ENCODE measurements around the gene SND1. TPM values are rescaled to one million over a fixed set of nuclear protein-coding genes. Genes with fewer than 3 reads are reported as not detected.

The SND1 gene
- total and polyA plus RNA-seq, 7 donors: 29.2 to 72.8 (median 48.2) TPM

GRCh38 chr7:127760436-127761031 is 108.5 kb downstream of the SND1 start:
- TF ChIP-seq CTCF (IDR thresholded peaks at IDR 0.05): no peak
- Histone ChIP-seq H3K27ac (no peak overlapping the region), H3K27me3 (ENCODE audit: insufficient read depth in 3 of 3, low read length in 2 of 3) (no peaks in the 10 kb centered on the region), H3K9me3 (no peaks in the 10 kb centered on the region), H3K4me3 (no peak overlapping the region), H3K36me3 (ENCODE audit: insufficient read depth in 1 of 2, low read depth in 1 of 2) (no peaks in the 10 kb centered on the region), H3K4me1 (no peaks in the 10 kb centered on the region)
- intact Hi-C loops (cut with DNase I): no loop called here
- 95 to 98% (median 96%) methylated on average over 4 of the region's 4 CpGs for WGBS, 3 donors
- DNase-seq: no peak
- ATAC-seq: no peak

GRCh38 chr7:127761196-127761595 is 109.2 kb downstream of the SND1 start:
- Histone ChIP-seq H3K36me3 (ENCODE audit: insufficient read depth in 1 of 2, low read depth in 1 of 2) (no peaks in the 10 kb centered on the region), H3K9me3 (no peaks in the 10 kb centered on the region), H3K4me3 (no peak overlapping the region), H3K4me1 (no peaks in the 10 kb centered on the region), H3K27ac (no peak overlapping the region), H3K27me3 (ENCODE audit: insufficient read depth in 3 of 3, low read length in 2 of 3) (no peaks in the 10 kb centered on the region)
- DNase-seq (no peak), ATAC-seq (no peak)
- intact Hi-C loops (cut with DNase I): no loop called here
- WGBS, 3 donors: 96 to 100% (median 99%) methylated on average over 2 of the region's 2 CpGs
- TF ChIP-seq CTCF (IDR thresholded peaks at IDR 0.05): no peak

- WGBS, 3 donors: 69 to 88% (median 84%) methylated on average over 6 of the region's 6 CpGs
- DNase-seq (no peak), ATAC-seq (no peak)
- H3K9me3 ChIP-seq: no peaks in the 10 kb centered on the region
- no peak for TF ChIP-seq CTCF (IDR thresholded peaks at IDR 0.05)
- H3K4me3 ChIP-seq: no peak overlapping the region
- intact Hi-C loops (cut with DNase I): no loop called here
- no peaks in the 10 kb centered on the region for H3K27me3 ChIP-seq (ENCODE audit: insufficient read depth in 3 of 3, low read length in 2 of 3)
- H3K36me3 ChIP-seq (ENCODE audit: insufficient read depth in 1 of 2, low read depth in 1 of 2): no peaks in the 10 kb centered on the region
- no peaks in the 10 kb centered on the region for H3K4me1 ChIP-seq
- no peak overlapping the region for H3K27ac ChIP-seq
These were observed 112.7 kb downstream of the SND1 start for GRCh38 chr7:127764681-127765080.

GRCh38 chr7:127765150-127765549 is 113.2 kb downstream of the SND1 start:
- H3K27ac ChIP-seq: no peak overlapping the region
- no peaks in the 10 kb centered on the region for H3K27me3 ChIP-seq (ENCODE audit: insufficient read depth in 3 of 3, low read length in 2 of 3)
- WGBS, 3 donors: 77 to 88% (median 85%) methylated on average over 3 of the region's 3 CpGs
- H3K36me3 ChIP-seq (ENCODE audit: insufficient read depth in 1 of 2, low read depth in 1 of 2): no peaks in the 10 kb centered on the region
- H3K9me3 ChIP-seq: no peaks in the 10 kb centered on the region
- ATAC-seq: no peak
- intact Hi-C loops (cut with DNase I): no loop called here
- no peaks in the 10 kb centered on the region for H3K4me1 ChIP-seq
- TF ChIP-seq CTCF (IDR thresholded peaks at IDR 0.05): no peak
- DNase-seq: no peak
- H3K4me3 ChIP-seq: no peak overlapping the region

DNA sequence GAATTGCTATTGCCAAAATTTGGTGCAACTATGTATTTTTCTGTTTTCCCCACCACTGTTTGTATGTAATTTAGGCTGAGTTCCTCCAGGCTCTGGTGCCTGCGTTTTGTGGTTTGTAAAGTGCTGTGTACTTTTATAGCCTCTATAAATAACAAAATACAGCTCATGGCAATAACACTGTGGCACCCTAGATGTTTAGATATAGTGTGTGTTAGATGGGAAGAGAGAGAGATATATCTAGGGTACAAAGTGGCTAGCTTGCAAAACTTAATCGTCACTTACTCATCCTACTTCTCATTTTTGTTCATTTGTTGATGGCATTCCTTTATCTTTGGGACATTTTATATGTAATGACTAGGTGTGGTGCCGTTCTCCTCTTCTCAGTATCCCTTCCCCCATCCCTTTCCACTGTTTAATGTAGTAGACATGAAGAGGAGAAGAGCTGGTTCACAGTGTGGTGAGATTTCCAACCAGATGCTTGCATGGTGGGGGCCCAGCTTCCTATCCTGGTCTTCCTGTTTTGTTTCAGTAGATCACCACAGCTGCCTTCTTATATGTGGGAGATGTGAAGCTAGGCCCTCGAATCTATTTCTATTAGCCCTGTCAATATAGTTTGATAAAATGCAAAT is 115.0 kb downstream of the SND1 start:
- H3K36me3 ChIP-seq (ENCODE audit: insufficient read depth in 1 of 2, low read depth in 1 of 2): no peaks in the 10 kb centered on the region
- no peak for TF ChIP-seq CTCF (IDR thresholded peaks at IDR 0.05)
- no peak overlapping the region for H3K27ac ChIP-seq
- no peaks in the 10 kb centered on the region for H3K4me1 ChIP-seq
- WGBS, 3 donors: 86 to 90% (median 87%) methylated on average over 4 of the region's 4 CpGs
- DNase-seq: no peak
- no peaks in the 10 kb centered on the region for H3K27me3 ChIP-seq (ENCODE audit: insufficient read depth in 3 of 3, low read length in 2 of 3)
- intact Hi-C loops (cut with DNase I): no loop called here
- no peak overlapping the region for H3K4me3 ChIP-seq
- H3K9me3 ChIP-seq: no peaks in the 10 kb centered on the region
- ATAC-seq: no peak
